HG03558 (cell line): ENCODE measurements around the gene PRAMEF1.
"Not testable (repeated sequence)": the region's sequence is repeated elsewhere in the genome, so short reads cannot be mapped to it uniquely, and the experiment has no call there.

Experiments used
- ATAC-seq: cut with Tn5 transposase; IDR thresholded peaks from one replicate; pipeline ENCODE4 v1.9.1; 2021; ENCODE audit warnings: moderate number of reproducible peaks; ENCODE audit not compliant: unreplicated experiment; ENCODE audit errors: extremely low read depth

Gene PRAMEF1

GRCh38 chr1:12774801-12775345, 16.3 kb upstream of the PRAMEF1 start:
- ATAC-seq, result no peak

GRCh38 chr1:12775443-12775842, 15.8 kb upstream of the PRAMEF1 start:
- ATAC-seq, result no peak

DNA sequence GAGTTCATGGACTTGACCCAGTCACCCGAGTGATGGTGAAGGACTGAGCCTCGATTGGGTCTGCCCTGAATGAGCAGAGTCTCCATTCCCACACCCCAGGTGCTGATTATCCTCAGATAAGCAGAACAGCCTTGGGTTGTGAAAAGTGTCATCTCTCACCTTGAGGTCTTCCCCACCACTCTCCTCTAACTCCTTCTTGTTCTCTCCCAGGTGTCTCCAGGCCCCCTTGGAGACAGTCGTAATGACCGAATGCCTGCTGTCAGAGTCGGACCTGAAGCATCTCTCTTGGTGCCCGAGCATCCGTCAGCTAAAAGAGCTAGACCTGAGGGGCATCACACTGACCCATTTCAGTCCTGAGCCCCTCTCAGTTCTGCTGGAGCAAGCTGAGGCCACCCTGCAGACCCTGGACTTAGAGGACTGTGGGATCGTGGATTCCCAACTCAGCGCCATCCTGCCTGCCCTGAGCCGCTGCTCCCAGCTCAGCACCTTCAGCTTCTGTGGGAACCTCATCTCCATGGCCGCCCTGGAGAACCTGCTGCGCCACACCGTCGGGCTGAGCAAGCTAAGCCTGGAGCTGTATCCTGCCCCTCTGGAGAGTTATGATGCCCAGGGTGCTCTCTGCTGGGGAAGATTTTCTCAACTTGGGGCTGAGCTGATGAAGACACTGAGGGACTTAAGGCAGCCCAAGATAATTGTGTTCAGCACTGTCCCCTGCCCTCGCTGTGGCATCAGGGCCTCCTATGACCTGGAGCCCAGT, 14.2 kb upstream of the PRAMEF1 start:
- no peak for ATAC-seq

DNA sequence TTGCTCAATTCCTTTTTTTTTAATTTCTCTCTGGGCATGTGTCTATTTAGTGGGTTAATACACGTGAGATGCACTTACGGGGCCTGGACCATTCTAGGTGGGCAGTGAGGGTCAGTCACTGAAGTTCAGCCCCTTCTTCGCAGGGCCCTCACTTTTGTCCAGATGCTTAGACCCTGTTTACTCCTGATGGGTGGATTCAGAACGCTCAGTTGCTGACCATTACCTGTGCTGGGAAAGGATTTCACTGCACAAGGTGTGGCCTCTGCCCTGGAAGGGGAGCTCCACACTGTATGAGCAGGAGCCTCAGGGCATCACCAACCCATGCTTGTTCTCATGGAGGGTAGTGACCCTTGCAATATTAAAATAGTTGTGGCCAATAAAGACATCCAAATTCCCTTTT, 13.1 kb upstream of the PRAMEF1 start:
- ATAC-seq, result no peak

- ATAC-seq, result no peak
Observed at GRCh38 chr1:12778907-12779306, 12.3 kb upstream of the PRAMEF1 start.

DNA sequence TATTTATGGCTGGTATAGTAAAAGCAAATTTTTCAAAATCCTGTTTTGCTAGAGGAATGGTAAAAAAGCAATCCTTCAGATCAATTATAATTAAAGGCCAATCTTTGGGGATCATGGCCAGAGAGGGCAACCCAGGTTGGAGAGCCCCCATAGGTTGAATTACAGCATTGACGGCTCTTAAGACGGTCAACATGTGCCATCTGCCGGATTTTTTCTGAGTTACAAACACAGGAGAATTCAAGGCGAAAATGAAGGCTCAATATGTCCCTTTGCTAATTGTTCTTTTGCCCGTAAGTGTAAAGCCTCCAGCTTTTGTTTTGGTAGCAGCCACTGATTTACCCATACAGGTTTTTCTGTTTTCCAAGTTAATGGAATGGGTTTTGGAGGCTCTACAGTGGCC, 9.7 kb upstream of the PRAMEF1 start:
- not testable (repeated sequence) for ATAC-seq

- not testable (repeated sequence) for ATAC-seq
Observed at GRCh38 chr1:12783783-12784182, 7.4 kb upstream of the PRAMEF1 start.

DNA sequence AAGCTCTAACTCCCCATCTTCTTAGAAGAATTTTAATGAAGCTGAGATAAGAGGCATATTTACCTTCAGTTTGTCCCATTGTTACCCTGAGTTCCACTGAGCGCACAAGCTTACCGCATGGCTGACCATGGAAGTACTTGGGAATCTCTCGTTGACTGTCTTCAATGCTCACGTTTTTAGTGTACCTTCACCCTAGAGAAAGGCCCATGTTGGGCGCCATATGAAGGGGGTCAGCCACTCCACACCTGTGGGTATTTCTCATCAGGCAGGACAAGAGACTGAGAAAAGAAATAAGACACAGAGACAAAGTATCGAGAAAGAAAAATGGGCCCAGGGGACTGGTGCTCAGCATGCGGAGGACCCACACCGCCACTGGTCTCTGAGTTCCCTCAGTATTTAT, 6.5 kb upstream of the PRAMEF1 start:
- not testable (repeated sequence) for ATAC-seq

- ATAC-seq, result no peak
Observed at GRCh38 chr1:12798911-12799310, 7.7 kb downstream of the PRAMEF1 start.

DNA sequence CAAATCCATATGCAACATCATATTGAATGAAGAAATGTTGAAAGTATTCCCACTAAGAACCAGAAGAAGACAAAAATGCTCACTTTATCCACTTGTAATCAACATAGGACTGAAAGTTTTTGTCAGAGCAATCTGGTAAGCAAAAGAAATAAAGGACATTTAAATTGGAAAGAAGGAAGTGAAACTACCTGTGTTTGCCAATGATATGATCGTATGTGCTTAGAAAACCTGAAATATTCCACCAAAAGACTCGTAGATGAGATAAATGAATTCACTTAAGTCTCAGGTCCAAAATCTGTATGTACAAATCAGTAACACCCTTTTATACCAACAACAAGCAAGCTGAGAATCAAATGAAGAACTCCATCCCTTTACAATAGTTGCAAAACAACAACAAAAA, 8.5 kb downstream of the PRAMEF1 start:
- ATAC-seq, result no peak

DNA sequence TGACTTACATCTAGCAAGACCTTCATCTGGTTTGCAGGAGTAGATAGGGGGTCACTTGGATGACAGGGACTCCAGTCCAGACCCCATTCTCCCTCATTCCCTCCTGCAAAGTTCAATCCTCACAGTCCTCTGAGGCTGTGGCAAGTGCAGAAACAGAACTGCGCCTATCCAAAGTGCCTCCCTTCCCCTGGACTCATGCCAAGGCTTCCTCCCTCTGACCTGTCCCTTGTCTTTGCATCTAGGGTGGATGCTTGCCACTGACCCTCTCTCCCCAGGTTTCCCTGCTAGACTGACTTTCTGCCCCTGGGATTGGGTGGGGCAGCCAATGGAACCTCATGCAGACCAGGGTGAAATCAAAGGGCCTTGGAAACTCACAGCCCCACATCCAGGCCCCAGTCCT, 18.7 kb downstream of the PRAMEF1 start:
- ATAC-seq, result no peak

- no peak for ATAC-seq
Observed at GRCh38 chr1:12810691-12811408, 19.7 kb downstream of the PRAMEF1 start.

DNA sequence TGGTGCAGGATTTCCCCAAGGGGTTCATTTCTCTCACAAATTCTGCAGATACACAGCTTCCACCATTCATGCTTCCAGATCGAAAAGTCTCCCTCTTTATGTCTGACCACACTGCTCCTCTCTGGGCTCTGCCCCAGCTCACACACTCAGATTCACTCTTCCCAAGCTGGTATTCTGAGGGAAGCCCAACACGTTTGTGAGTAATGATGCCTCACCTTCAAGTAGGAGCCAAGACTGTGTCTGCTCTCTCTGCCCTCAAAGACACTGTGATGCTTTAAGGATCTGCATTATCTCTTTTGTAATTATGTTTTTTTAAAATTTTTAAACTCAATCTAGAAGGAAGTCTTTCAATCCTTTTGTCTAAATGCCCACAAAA, 20.2 kb downstream of the PRAMEF1 start:
- ATAC-seq, result no peak

- ATAC-seq, result not testable (repeated sequence)
Observed at GRCh38 chr1:12819061-12819460, 27.9 kb downstream of the PRAMEF1 start.

- not testable (repeated sequence) for ATAC-seq
Observed at GRCh38 chr1:12831310-12831709, 40.1 kb downstream of the PRAMEF1 start, which contains the start of gene PRAMEF11. TSS of gene PRAMEF11 (minus strand) at chr1:12831410. CDS start at chr1:12828789, 2,621 bp downstream.

DNA sequence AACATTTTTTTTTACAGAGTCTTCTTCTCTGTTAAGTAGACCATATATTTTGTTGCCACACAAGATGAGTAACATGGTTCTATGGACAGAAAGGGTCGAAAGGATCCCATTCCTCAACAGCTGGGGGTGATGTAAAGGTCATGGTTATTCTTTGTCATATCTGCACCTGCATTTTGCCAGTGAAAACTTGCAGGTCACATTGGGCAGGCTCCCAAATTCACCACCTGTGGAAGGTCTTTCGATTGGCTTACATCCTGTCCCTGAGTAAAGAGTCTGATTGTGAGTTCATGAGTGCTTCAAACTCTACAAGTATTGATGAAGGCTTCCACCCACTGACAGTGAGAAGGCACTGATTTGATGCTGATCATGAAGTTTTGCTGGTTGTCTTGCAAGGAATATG, 42.1 kb downstream of the PRAMEF1 start:
- ATAC-seq, result not testable (repeated sequence)
